Measurements from ENCODE around the gene OR2A1.
"Not testable (repeated sequence)": the region's sequence is repeated elsewhere in the genome, so short reads cannot be mapped to it uniquely, and the experiment has no call there.

GRCh38 chr7:144303607-144304006 lies 8.6 kb upstream of the OR2A1 start:
- TF ChIP-seq, protein P1, sequence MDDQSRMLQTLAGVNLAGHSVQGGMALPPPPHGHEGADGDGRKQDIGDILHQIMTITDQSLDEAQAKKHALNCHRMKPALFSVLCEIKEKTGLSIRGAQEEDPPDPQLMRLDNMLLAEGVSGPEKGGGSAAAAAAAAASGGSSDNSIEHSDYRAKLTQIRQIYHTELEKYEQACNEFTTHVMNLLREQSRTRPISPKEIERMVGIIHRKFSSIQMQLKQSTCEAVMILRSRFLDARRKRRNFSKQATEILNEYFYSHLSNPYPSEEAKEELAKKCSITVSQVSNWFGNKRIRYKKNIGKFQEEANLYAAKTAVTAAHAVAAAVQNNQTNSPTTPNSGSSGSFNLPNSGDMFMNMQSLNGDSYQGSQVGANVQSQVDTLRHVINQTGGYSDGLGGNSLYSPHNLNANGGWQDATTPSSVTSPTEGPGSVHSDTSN (IDR thresholded peaks at IDR 0.05) = not testable (repeated sequence)
- not testable (repeated sequence) for TF ChIP-seq USF1 (IDR thresholded peaks at IDR 0.05; ENCODE audit: borderline replicate concordance, low read depth); MXI1 (IDR thresholded peaks at IDR 0.05; ENCODE audit: low read depth, low read length); EP300 (IDR thresholded peaks at IDR 0.05; ENCODE audit: borderline replicate concordance in 1 of 2, low read depth in 1 of 2, low read length in 1 of 2); SIN3A (IDR thresholded peaks at IDR 0.05; ENCODE audit: borderline replicate concordance, low read depth, low read length); POLR2AphosphoS5 (IDR thresholded peaks at IDR 0.05; ENCODE audit: low read depth, low read length); GABPA (IDR thresholded peaks at IDR 0.05; ENCODE audit: low read depth); REST (IDR thresholded peaks at IDR 0.05; ENCODE audit: low read depth, low read length)
- TF ChIP-seq, protein P2, sequence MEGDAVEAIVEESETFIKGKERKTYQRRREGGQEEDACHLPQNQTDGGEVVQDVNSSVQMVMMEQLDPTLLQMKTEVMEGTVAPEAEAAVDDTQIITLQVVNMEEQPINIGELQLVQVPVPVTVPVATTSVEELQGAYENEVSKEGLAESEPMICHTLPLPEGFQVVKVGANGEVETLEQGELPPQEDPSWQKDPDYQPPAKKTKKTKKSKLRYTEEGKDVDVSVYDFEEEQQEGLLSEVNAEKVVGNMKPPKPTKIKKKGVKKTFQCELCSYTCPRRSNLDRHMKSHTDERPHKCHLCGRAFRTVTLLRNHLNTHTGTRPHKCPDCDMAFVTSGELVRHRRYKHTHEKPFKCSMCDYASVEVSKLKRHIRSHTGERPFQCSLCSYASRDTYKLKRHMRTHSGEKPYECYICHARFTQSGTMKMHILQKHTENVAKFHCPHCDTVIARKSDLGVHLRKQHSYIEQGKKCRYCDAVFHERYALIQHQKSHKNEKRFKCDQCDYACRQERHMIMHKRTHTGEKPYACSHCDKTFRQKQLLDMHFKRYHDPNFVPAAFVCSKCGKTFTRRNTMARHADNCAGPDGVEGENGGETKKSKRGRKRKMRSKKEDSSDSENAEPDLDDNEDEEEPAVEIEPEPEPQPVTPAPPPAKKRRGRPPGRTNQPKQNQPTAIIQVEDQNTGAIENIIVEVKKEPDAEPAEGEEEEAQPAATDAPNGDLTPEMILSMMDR (IDR thresholded peaks at IDR 0.05) = not testable (repeated sequence)
